Islet of Langerhans (tissue), 1 donor: Measurements from ENCODE around the gene GALK2.

Experiments used
- FAIRE-seq: peaks from one replicate; lab custom pipeline; 2011; peaks lifted over from hg19 to GRCh38; lab: Jason Lieb, UNC

GALK2 gene

GRCh38 chr15:49286649-49287404 lies 116.8 kb downstream of the GALK2 start:
- FAIRE-seq, result no peak

- no peak for FAIRE-seq
Observed at GRCh38 chr15:49287481-49287880, 117.4 kb downstream of the GALK2 start.

- FAIRE-seq, result no peak
Observed at GRCh38 chr15:49288391-49288790, 118.3 kb downstream of the GALK2 start.

- no peak for FAIRE-seq
Observed at GRCh38 chr15:49290191-49290590, 120.1 kb downstream of the GALK2 start.

GRCh38 chr15:49293941-49294340 lies 123.9 kb downstream of the GALK2 start:
- FAIRE-seq, result no peak

- FAIRE-seq, result no peak
Observed at GRCh38 chr15:49296258-49296657, 126.2 kb downstream of the GALK2 start.

GRCh38 chr15:49297584-49297983 lies 127.5 kb downstream of the GALK2 start:
- FAIRE-seq, result peak; percentile 21

GRCh38 chr15:49300856-49301255 lies 130.8 kb downstream of the GALK2 start:
- no peak for FAIRE-seq

GRCh38 chr15:49301562-49301961 lies 131.5 kb downstream of the GALK2 start:
- no peak for FAIRE-seq

GRCh38 chr15:49303003-49303402 lies 133.0 kb downstream of the GALK2 start:
- no peak for FAIRE-seq

GRCh38 chr15:49306551-49306950 lies 136.5 kb downstream of the GALK2 start:
- FAIRE-seq, result no peak

- FAIRE-seq, result no peak
Observed at GRCh38 chr15:49308686-49309085, 138.6 kb downstream of the GALK2 start.

- FAIRE-seq, result peak; percentile 38
Observed at GRCh38 chr15:49309889-49310288, 139.8 kb downstream of the GALK2 start.

GRCh38 chr15:49313650-49314049 lies 143.6 kb downstream of the GALK2 start:
- FAIRE-seq, result no peak

- FAIRE-seq, result no peak
Observed at GRCh38 chr15:49314716-49315115, 144.7 kb downstream of the GALK2 start.

- FAIRE-seq, result no peak
Observed at GRCh38 chr15:49315391-49315823, 145.4 kb downstream of the GALK2 start.

- FAIRE-seq, result no peak
Observed at GRCh38 chr15:49320351-49320750, 150.3 kb downstream of the GALK2 start.

GRCh38 chr15:49323207-49323606 lies 153.2 kb downstream of the GALK2 start:
- no peak for FAIRE-seq

GRCh38 chr15:49327927-49328326 lies 157.9 kb downstream of the GALK2 start:
- no peak for FAIRE-seq

GRCh38 chr15:49328941-49329340 lies 158.9 kb downstream of the GALK2 start:
- no peak for FAIRE-seq

- no peak for FAIRE-seq
Observed at GRCh38 chr15:49330166-49330565, 160.1 kb downstream of the GALK2 start.

- no peak for FAIRE-seq
Observed at GRCh38 chr15:49331442-49331841, 161.4 kb downstream of the GALK2 start.

- no peak for FAIRE-seq
Observed at GRCh38 chr15:49331951-49332350, 161.9 kb downstream of the GALK2 start.

GRCh38 chr15:49339656-49340055 lies 169.6 kb downstream of the GALK2 start:
- no peak for FAIRE-seq
